Mesenchymal stem cell (in vitro differentiated cells and primary cell): ENCODE results near the gene SETD1B.
A peak's percentile ranks its signal among the peaks of the same experiment; 100 is the strongest.

Source experiments
- DNase-seq: peaks from one replicate; pipeline ENCODE4 v3.0.0-alpha.2; 2013
- H2AFZ ChIP-seq: one replicate; pipeline ENCODE4 v1.6.1; 2013; ENCODE audit warnings: low read depth, mild to moderate bottlenecking, control low read depth, inconsistent platforms, low read length, moderate library complexity
- H2AK5ac ChIP-seq: 2 replicates; pipeline ENCODE4 v1.6.1; 2013; ENCODE audit warnings: low read length, moderate library complexity, mild to moderate bottlenecking, inconsistent platforms; ENCODE audit not compliant: severe bottlenecking
- H2BK120ac ChIP-seq: one replicate; pipeline ENCODE4 v1.6.1; 2013; ENCODE audit warnings: low read depth, mild to moderate bottlenecking, inconsistent platforms, low read length, moderate library complexity
- H2BK12ac ChIP-seq, 2 experiments: one replicate each; pipeline ENCODE4 v1.6.1; 2013; ENCODE audit warnings: inconsistent platforms in 2 of 2, low read length in 2 of 2, mild to moderate bottlenecking in 2 of 2, moderate library complexity in 2 of 2, control low read depth in 1 of 2
- H2BK15ac ChIP-seq: one replicate; pipeline ENCODE4 v1.6.1; 2013; ENCODE audit warnings: mild to moderate bottlenecking, low read depth, inconsistent platforms; ENCODE audit not compliant: poor library complexity, severe bottlenecking
- H2BK5ac ChIP-seq: 2 replicates; pipeline ENCODE4 v1.6.1; 2013; ENCODE audit warnings: low read depth, mild to moderate bottlenecking, low read length, control low read depth, inconsistent platforms; ENCODE audit not compliant: poor library complexity, severe bottlenecking
- H3K14ac ChIP-seq, 2 experiments: one replicate each; pipeline ENCODE4 v1.6.1; 2013; ENCODE audit warnings: inconsistent platforms in 2 of 2, low read length in 2 of 2, control low read depth in 1 of 2, mild to moderate bottlenecking in 1 of 2, moderate library complexity in 1 of 2
- H3K18ac ChIP-seq, 2 experiments: one replicate each; pipeline ENCODE4 v1.6.1; 2013; ENCODE audit warnings: inconsistent platforms in 2 of 2, low read length in 2 of 2, control low read depth in 1 of 2, low read depth in 1 of 2, mild to moderate bottlenecking in 1 of 2
- H3K23ac ChIP-seq, 2 experiments: one replicate each; pipeline ENCODE4 v1.6.1; 2013; ENCODE audit warnings: inconsistent platforms in 2 of 2, low read length in 2 of 2, mild to moderate bottlenecking in 2 of 2, moderate library complexity in 2 of 2, control low read depth in 1 of 2
- H3K27ac ChIP-seq: 2 replicates; pipeline ENCODE4 v1.5.1; 2013; ENCODE audit warnings: mild to moderate bottlenecking, moderate library complexity, low read length, control low read depth, inconsistent platforms; ENCODE audit not compliant: poor library complexity, severe bottlenecking
- H3K27me3 ChIP-seq, 2 experiments: 2 replicates each; pipeline versions ENCODE4 v1.6.1 to v1.7.0; 2013; ENCODE audit warnings: low read length in 2 of 2, mild to moderate bottlenecking in 2 of 2, moderate library complexity in 2 of 2, control low read depth in 1 of 2, inconsistent platforms in 1 of 2; ENCODE audit not compliant: control insufficient read depth in 1 of 2, insufficient read depth in 1 of 2
- H3K36me3 ChIP-seq, 2 experiments: 2 replicates each; pipeline versions ENCODE4 v1.6.1 to v1.7.0; 2013; ENCODE audit warnings: low read length in 2 of 2, control low read depth in 1 of 2, inconsistent platforms in 1 of 2, low read depth in 1 of 2, mild to moderate bottlenecking in 1 of 2; ENCODE audit not compliant: insufficient read depth in 2 of 2, control insufficient read depth in 1 of 2
- H3K4ac ChIP-seq, 2 experiments: one replicate each; pipeline ENCODE4 v1.6.1; 2013; ENCODE audit warnings: inconsistent platforms in 2 of 2, low read length in 2 of 2, mild to moderate bottlenecking in 2 of 2, moderate library complexity in 2 of 2, control low read depth in 1 of 2, low read depth in 1 of 2
- H3K4me1 ChIP-seq: 2 replicates; pipeline ENCODE4 v1.6.1; 2013; ENCODE audit warnings: low read depth, low read length, control low read depth; ENCODE audit not compliant: control insufficient read depth, insufficient read depth
- H3K4me2 ChIP-seq: 2 replicates; pipeline ENCODE4 v1.6.1; 2013; ENCODE audit warnings: low read length, mild to moderate bottlenecking, inconsistent platforms; ENCODE audit not compliant: poor library complexity, severe bottlenecking
- H3K4me3 ChIP-seq, 2 experiments: 2 replicates each; pipeline versions ENCODE4 v1.5.1 to v1.7.0; 2013; ENCODE audit warnings: low read length in 2 of 2, mild to moderate bottlenecking in 2 of 2, control low read depth in 1 of 2, low read depth in 1 of 2; ENCODE audit not compliant: insufficient read depth in 1 of 2
- H3K79me1 ChIP-seq: replicated peaks from 2 replicates; pipeline ENCODE4 v1.6.1; 2013; ENCODE audit warnings: mild to moderate bottlenecking, control low read depth, low read length, inconsistent platforms; ENCODE audit not compliant: poor library complexity, severe bottlenecking
- H3K9ac ChIP-seq: 2 replicates; pipeline ENCODE4 v1.7.0; 2013; ENCODE audit warnings: mild to moderate bottlenecking, low read length, moderate library complexity
- H3K9me3 ChIP-seq: 2 replicates; pipeline ENCODE4 v1.7.0; 2013; ENCODE audit warnings: mild to moderate bottlenecking, low read length; ENCODE audit not compliant: control insufficient read depth
- H4K8ac ChIP-seq: one replicate; pipeline ENCODE4 v1.6.1; 2013; ENCODE audit warnings: inconsistent platforms, mild to moderate bottlenecking, low read length, moderate library complexity
- H4K91ac ChIP-seq: one replicate; pipeline ENCODE4 v1.6.1; 2013; ENCODE audit warnings: mild to moderate bottlenecking, low read length, inconsistent platforms
- WGBS: methylation state at CpG from one replicate; pipeline ENCODE4 v1.1.7; 2013; ENCODE audit warnings: mixed read lengths; 5-methylcytosine and 5-hydroxymethylcytosine counted together

The SETD1B gene

DNA sequence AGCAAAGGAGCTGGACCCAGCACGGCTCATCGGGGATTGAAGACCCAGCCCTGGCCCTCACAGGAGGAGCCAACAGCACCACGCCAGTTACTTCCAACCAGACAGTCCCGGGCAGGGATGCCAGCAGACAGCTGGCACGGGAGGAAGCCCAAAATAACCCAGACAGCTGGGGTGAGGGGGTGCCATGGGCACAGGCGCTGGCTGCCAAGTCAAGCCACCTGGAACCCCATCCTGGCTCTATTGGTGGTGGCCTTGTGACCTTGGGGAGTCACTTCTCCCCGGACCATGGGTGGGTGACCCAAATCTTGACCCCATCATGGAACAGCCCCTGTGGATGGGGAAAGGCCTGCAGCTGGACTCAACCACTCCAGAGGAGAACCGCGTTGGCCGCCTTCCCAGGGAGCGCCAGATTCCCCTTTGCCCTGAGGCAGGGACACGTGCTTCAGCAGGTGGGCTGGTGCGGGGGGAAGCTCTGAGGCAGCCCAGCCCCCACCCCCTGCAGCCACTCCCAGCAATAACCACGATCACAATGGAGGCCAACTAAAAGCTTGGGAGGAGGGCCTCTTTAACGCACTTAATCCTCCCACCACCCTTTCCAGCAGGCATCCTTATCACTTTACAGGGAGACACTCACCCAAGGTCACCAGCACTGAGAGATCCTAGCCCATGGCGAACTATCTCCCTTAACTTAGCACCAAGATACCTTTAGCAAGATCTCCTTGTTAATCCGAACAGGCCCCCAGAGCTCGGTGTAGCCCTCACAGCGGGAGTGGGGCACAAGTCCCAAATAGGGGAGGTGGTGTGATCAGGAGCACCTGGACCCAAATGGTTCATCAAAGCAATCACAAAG, 5.6 kb upstream of the SETD1B start:
- H3K27me3 ChIP-seq = no peaks in the 10 kb centered on the region
- DNase-seq = peak; percentile 41
- peaks cover 17 to 32% of the 10 kb centered on the region in 2 experiments for H3K36me3 ChIP-seq
- no peak overlapping the region for H2BK120ac ChIP-seq
- no peak overlapping the region for H2AK5ac ChIP-seq
- H3K27ac ChIP-seq = peak overlapping the region; percentile 26
- no peak overlapping the region for H2AFZ ChIP-seq
- H3K79me1 ChIP-seq = peaks cover 10% of the 10 kb centered on the region
- H3K9ac ChIP-seq = peak overlapping the region; percentile 99
- H2BK15ac ChIP-seq = no peak overlapping the region
- H2BK12ac ChIP-seq = peak overlapping the region in 1 of 2 experiments; percentile 66
- H4K8ac ChIP-seq = no peak overlapping the region
- H2BK5ac ChIP-seq = no peak overlapping the region
- H4K91ac ChIP-seq = peak overlapping the region; percentile 75
- H3K4me3 ChIP-seq = peak overlapping the region in 1 of 2 experiments; percentile 76
- H3K4me2 ChIP-seq = no peak overlapping the region
- H3K4ac ChIP-seq = peak overlapping the region; percentile 13 to 78
- H3K14ac ChIP-seq = peak overlapping the region in 1 of 2 experiments; percentile 23
- no peak overlapping the region for H3K23ac ChIP-seq
- no peaks in the 10 kb centered on the region for H3K9me3 ChIP-seq
- WGBS = 48% methylated on average over 19 of the region's 19 CpGs
- peak overlapping the region in 1 of 2 experiments; percentile 76 for H3K18ac ChIP-seq
- peaks cover 53% of the 10 kb centered on the region for H3K4me1 ChIP-seq

- H3K9ac ChIP-seq = peak overlapping the region; percentile 99
- H2BK12ac ChIP-seq = peak overlapping the region in 1 of 2 experiments; percentile 17
These were observed 5.0 kb upstream of the SETD1B start for GRCh38 chr12:121798787-121799155.

DNA sequence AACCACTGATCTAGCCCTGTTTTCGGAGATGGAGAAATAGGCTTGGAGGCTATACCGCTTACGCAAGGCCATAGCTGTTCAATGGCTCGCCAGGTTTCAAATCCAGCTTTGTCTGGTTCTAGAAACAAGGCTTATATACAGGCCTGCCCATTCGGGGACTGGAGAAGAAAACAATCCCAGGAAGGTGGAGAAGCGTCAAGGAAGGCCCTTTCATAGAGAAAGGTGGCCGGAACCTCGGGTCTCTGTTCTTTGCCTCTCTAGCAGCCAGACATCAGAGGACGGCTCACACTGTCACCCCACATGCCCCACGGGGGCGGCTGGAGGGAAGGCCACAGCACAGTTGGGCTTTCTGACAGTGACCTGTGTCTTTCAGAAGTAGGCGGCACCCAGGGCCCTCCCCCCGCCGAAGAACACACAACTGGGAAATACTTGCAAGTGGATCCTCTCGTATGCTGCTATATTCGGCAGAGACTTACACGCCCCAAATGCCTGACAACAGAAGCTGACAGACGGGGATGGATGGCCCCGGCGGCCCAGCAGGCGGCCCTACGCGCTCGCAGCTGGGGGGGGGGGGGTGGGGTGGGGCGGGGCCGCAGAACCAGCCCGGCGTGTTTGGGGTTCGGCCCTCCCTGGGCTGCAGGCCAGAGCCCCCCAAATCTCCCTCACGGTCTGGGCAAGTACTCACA, 4.5 kb upstream of the SETD1B start:
- 32% methylated on average over 12 of the region's 30 CpGs for WGBS

More at GRCh38 chr12:121798787-121799155, 5.0 kb upstream of the SETD1B start:
- no peak overlapping the region for H4K8ac ChIP-seq
- no peak overlapping the region for H4K91ac ChIP-seq
- no peak overlapping the region for H3K23ac ChIP-seq
- peak overlapping the region; percentile 6 for H3K4me2 ChIP-seq
- H3K14ac ChIP-seq = no peak overlapping the region
- no peak overlapping the region for H2BK5ac ChIP-seq
- H3K27me3 ChIP-seq = no peaks in the 10 kb centered on the region
- 64% methylated on average over 10 of the region's 10 CpGs for WGBS
- H3K9me3 ChIP-seq = no peaks in the 10 kb centered on the region
- DNase-seq = no peak
- no peak overlapping the region for H3K4ac ChIP-seq
- H2AK5ac ChIP-seq = peak overlapping the region; percentile 43
- peak overlapping the region; percentile 71 for H3K27ac ChIP-seq
- peak overlapping the region; percentile 12 for H2BK15ac ChIP-seq
- H2BK120ac ChIP-seq = no peak overlapping the region
- peaks cover 17 to 32% of the 10 kb centered on the region in 2 experiments for H3K36me3 ChIP-seq
- H3K4me1 ChIP-seq = peaks cover 48% of the 10 kb centered on the region
- peaks cover 8% of the 10 kb centered on the region for H3K79me1 ChIP-seq
- H3K4me3 ChIP-seq = peak overlapping the region in 1 of 2 experiments; percentile 76
- peak overlapping the region in 1 of 2 experiments; percentile 29 for H3K18ac ChIP-seq
- H2AFZ ChIP-seq = no peak overlapping the region

More for the DNA sequence above, 4.5 kb upstream of the SETD1B start:
- DNase-seq = peak; percentile 93
- Histone ChIP-seq H3K14ac (peak overlapping the region in 1 of 2 experiments; percentile 89), H2AK5ac (peak overlapping the region; percentile 43), H2BK15ac (peak overlapping the region; percentile 66), H4K8ac (peak overlapping the region; percentile 87), H2AFZ (no peak overlapping the region), H3K27me3 (no peaks in the 10 kb centered on the region), H2BK12ac (peak overlapping the region in 1 of 2 experiments; percentile 65), H3K18ac (peak overlapping the region; percentile 81 to 94), H3K4me1 (peaks cover 44% of the 10 kb centered on the region), H3K4ac (peak overlapping the region in 1 of 2 experiments; percentile 99), H3K36me3 (peaks cover 17 to 32% of the 10 kb centered on the region in 2 experiments), H3K4me2 (peak overlapping the region; percentile 78), H2BK120ac (peak overlapping the region; percentile 81), H4K91ac (peak overlapping the region; percentile 60), H2BK5ac (no peak overlapping the region), H3K9me3 (no peaks in the 10 kb centered on the region), H3K9ac (peak overlapping the region; percentile 99), H3K23ac (no peak overlapping the region), H3K4me3 (peak overlapping the region; percentile 49 to 76), H3K27ac (peak overlapping the region; percentile 92), H3K79me1 (peaks cover 7% of the 10 kb centered on the region)
